CD1c-positive myeloid dendritic cell (primary cell): ENCODE results near the gene ARAP2.

ENCODE experiments used
- DNase-seq: peaks from one replicate; pipeline ENCODE4 v3.0.0-alpha.2; 2016; ENCODE audit errors: extremely low spot score

ARAP2 gene

GRCh38 chr4:36264207-36264826, 20.0 kb upstream of the ARAP2 start:
- no peak for DNase-seq

DNA sequence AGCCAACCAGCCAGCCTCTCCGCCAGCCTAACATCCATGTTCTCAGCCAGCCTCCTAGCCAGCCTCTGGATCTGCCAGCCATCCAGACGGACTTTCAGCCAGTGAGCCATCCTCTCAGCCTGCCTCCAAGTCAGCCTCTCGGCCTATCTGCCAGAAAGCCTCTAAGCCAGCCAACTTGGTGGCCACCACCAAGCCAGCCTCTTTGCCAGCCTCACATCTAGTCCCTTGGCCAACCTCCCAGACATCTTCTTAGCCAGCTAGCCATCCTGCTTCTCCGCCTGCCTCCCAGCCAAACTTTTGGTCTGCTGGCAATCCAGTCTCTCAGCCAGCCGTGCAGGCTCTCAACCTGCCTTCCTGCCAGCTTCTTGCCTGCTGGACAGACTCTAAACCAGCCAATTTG, 16.4 kb upstream of the ARAP2 start:
- DNase-seq = no peak

DNA sequence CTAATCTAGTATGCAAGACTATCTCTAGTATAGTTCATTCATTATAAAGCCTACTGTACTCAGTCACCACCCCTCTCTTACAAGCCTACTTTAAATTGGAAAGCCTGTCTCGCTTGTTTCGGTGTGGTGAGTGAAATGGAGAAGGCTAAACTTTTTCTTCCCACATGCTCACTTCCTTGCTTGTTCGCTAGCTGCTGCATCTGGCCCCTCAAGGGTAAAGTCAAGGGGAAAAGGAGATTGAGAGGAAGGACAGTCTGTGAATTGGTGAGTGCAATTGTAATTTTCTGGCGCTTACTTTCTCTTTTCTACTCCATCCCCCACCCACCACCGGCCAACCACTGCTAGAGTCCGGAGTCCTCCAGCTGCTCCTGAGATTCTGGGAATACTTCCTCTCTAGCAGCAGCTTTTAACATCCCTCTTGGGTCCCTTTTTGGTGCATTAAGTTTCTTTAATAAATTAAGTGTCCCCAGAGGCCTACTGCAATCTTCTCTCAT, 12.1 kb upstream of the ARAP2 start:
- peak; percentile 37 for DNase-seq

- peak; percentile 73 for DNase-seq
These were observed 11.3 kb upstream of the ARAP2 start for GRCh38 chr4:36255577-36255976.

DNA sequence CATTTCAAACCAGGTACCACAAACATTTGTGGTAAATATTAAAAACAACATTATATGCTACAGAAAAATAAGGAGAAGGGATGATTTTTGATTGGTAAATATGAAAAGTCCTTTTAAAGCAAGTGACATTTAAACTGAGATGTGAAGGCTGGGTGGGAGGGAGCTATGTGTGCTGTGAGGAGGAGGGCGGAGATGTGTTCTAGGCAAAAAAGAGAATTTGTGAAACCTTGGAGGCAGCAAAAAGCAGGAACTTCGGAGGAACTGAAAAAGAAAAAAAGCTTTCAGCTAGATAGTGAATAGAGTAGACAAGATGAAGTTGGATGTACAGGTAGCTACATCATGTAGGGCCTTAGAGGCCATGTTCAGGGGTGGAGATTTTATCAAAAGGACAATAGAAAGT, 10.1 kb upstream of the ARAP2 start:
- DNase-seq = peak; percentile 40

GRCh38 chr4:36251983-36252382, 7.7 kb upstream of the ARAP2 start:
- no peak for DNase-seq

GRCh38 chr4:36249610-36250009, 5.3 kb upstream of the ARAP2 start:
- DNase-seq = no peak

DNA sequence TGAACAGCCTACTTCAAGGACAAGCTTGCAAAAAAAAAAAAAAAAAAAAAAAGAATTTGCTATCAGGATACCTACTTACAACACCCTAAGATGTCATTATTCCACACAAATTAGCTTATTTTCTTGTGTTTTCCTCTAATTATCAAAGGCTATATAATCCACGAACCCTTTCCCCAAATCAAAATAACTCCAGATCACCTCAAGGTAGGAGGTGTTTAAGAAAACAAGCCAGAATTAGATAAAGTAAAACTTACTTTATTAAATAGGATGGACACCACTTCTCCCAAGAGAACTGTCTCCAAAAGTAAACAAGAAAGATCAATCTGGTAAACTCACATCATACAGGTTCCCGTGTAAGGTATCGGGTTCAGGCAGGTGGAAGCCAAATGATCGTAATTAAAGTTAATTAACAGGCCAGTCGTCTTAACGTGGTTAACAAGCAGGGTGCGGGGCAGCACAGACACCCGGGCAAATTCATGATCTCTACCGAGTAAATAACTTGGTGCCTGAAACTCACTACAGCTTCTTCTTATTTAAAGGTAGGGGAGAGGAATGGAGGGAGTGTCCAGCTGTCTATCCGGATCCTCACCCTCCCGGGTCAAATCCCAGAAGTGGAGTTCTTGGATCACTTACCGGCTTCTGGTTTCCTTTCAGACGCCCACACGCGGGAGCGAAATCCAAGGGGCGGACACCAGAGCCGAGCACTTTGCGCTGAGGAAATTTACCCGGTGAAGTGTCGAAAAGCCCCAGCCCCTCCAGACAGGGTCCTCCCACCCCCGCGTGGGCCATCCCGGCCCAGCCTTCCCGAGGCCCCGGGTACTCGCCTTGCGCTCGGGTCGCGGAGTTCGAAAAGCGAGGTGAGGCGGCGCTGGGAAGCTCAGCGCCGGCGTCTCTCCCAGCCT, 708 bp downstream of the ARAP2 start:
- DNase-seq = peak; percentile 75

DNA sequence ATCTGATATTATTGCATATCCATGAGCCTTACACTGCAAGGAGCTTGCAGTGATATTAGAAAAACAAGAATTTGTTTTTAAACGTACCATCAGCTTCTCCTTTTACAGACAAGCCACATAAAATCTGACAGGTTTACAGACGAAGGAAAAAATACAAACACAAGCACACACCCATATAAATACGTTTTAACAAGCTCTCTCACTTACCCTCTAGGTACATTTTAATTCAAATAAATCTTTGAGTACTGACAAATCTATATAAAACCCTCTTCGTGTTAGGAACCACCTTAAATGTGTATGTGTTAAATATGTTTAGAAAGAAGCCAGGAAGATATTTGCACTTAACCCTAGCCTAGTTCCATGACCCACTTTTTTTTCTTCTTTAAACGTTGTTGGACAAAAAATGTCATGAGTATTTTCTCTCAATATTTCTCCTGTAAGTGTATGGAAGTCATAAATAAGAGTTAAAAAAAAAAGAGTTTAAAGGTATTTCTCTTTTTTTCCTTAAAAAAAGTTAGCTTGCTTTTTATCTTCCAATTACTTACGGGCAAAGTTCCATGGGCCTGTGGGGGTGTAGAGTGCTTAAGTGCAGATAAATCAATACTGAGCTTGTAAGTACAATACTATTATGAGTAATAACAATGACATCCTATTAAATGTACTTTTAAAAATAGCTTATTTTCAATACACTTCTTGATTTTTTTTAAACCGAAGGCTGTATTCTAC, 1.5 kb downstream of the ARAP2 start:
- DNase-seq = peak; percentile 5

DNA sequence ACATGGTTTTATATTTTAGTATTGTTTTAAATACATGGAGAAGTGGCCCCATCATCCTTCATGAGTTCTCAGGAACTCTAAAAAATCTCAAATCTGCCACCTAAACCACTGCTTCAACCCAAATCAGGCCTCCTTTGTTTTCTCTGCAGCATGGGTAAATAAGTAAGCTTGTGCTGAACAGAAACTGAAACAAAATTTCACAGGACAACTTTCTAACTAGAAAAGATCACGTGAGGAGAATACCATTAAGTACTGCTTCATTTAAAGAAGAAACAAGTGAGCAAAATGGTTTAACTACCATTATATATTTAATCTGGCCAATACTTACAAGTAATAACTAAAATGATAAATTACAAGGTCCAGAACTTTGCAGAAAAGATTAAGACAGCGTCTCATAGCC, 2.5 kb downstream of the ARAP2 start:
- peak; percentile 58 for DNase-seq

DNA sequence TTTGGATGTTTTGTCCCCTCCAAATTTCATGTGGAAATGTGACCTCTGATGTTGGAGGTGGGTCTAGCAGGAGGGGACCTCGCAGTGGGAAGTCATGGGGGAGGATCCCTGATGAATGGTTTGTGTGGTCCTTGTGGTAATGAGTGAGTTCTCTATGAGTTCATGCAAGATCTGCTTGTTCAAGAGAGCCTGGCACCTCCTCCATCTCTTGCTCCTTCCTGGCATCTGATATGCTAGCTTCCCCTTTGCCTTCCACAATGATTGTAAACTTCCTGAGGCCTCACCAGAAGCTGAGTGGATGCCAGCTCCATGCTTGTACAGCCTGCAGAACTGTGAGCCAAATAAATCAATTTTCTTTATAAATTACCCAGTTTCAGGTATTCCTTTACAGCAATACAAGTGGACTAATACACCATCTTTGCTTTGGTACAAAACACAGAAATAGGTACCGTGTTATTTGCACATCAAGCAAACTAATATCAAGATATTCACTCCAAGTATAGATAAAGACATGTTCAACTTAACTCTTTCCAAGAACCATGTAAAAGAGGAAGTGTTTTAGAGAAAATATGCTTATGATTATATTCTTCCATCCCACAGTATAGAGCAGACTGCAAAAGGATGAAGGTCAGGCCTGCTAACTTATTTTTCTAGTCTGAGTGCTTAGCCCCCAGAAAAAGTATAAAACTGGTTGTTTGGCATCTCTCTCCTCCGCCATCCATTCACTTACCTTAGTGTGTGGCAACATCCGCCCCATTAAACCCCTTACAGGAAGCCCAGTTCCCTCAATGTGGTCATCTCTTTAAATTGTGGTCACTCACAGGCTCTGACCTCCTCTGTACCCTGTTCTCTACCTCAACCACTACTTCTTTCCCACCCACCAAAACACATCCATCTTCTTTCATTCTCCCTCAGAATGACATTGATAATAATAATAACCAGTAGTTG, 6.7 kb downstream of the ARAP2 start:
- no peak for DNase-seq

GRCh38 chr4:36236159-36236558, 8.2 kb downstream of the ARAP2 start:
- DNase-seq = no peak

GRCh38 chr4:36235306-36235705, 9.0 kb downstream of the ARAP2 start:
- DNase-seq = no peak

DNA sequence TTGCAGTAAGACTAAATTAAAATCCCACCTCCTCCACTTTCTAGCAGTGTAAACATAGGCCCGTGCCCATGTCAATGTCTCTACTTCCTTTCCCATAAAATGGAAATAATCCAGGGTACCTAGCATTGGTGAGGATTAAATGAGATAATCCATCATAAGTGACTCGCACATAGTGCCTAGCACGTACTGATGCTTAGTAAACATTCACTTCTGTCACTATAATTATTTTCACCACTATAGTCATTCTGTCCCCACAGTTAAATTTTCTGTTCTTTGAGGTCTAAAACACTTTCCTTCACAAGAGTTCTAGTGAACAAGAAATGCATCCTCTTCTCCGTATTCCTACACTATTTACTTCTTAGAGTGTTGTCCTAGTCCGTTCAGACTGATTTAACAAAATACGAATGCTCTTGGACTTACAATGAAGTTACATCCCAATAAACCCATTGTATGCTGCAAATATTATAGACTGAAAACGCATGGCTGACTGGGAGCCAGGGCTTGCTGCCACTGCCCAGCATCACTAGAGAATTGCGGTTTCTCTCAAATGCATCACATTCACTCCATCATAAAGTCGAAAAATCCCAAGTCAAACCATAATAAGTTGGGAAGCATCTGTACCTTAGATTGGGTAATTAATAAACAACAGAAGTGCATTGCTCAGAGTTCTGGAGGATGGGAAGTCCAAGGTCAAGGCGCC, 10.6 kb downstream of the ARAP2 start:
- DNase-seq = no peak

DNA sequence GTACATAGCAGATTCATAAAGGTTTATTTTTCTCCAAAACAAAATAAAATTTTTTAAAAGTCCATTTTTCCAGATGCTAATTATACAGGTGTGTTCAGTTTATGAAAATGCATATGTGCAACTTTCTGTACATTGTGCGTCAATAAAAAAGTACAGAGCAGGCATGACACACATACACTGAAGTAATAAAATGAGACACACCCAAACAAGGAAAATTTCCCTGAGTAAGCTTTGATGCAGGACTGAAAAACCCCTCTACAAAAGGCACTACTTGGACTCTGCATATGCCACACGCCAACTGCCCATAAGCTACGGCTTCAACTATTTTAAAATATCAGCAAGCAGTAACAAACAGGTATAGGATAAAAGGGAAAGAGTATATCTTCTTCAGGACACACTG, 13.8 kb downstream of the ARAP2 start:
- no peak for DNase-seq

DNA sequence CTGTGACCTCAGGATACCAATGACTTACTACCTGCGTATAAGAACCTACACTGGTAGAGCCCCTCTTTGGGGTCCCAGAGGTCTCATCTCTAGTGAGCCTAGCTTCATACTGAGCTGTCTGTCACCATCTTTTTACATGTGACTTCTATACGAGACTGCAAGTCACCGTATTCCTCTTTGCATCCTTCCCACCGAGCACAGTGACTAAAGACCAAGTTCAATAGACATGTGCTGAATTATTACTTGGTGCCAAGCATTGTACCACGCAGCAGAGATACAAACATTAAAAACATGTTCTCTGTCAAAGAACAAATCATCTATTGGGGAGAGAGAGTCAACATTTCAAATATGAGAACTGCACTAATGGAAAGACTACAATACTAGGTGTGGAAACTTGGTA, 16.4 kb downstream of the ARAP2 start:
- DNase-seq = no peak

DNA sequence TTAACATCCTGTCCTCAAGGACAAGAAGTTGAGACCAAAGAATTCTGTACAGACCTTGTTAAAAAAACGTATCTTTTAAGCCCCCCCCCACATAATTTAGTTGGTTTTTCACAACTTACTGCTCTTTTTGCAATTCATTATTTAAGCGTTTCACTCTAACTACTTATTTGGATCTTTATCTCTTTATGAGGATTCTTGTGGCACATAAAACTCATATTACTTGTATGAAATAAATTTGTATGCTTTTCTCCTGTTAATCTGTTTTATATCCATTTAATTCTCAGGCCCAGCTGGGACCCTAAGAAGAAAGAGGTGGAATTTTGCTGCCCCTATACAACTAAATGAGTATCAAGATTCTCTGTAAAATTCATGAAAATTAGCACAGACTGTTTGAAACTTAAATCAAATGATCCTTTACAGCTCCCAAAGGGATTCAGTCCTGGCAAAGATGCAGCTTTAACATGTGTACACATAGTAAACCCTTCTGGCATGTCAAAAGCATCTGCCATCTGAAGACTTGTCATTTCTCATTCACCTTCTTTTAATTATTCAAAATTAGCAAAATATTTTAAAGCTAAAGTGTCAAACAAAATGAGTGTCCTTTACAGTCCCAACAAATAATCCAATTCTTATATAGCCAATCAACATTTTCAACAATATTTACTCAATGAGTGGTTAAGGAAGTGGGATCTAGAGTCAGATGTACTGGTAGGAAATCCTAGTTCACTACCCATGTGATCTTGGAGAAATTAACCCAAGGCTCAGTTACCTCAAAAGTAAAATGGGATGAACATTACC, 17.7 kb downstream of the ARAP2 start:
- DNase-seq = no peak

DNA sequence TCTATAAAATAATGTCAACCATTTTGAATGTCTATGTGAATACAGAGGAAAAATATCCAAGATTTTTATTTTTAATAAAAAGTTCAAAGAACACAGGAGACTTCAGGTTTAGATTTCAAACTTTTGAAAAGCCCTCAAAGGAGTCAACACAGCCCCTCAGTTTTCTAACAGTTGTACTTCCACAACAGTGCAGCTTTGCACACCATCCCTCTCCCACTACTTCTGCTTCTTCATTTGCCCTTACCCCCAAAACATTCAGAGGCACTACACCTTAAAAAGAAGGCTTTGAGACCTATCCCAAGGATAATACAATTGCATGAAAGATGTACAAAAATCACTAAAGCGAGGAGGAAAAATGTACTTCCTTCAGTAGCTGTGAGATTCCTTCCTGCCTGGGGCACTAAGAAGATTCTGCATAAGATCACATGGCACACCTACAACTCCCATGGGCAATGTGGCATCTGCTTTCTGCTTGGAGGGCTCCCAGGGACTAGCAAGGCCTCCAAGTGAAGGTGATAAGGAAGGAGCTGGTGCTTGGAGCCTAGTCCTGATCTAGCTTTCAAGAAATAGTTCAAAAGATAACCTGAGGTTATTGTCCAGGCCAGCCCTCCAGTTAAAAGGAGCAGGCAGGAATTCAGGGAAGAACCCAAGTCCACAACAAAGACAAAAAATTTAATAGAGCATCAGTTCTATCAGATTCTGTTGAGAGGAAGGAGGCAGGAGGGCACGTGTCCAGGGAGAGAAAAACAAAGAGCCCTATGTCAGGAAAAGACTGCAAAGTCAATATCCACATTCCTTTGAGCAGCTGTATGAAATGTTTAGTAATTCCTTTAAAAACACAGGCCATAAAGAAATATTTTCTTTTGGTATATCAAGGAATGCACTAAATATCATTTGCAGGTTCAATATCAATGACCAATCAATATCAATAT, 19.1 kb downstream of the ARAP2 start:
- no peak for DNase-seq

DNA sequence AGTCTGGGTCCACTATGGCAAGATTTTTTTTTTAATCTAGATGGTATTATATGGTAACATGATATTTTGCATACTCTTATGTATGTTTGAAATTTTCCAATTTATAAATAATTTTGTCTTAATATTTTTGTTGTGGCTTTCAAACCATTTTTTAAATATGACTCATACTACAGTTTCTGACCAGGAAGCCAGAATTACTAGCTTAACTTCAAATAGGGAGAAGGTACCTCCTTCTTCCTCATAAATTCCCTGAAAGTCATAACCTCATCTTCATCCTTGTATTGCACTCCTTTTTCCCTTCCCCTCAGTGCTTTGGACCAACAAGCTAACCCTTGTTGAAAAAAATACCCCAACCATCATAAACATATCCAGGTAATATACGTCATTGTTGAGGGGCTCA, 21.6 kb downstream of the ARAP2 start:
- DNase-seq = no peak
